WTC11 (cell line): ENCODE data around the gene MRGPRF.

Experiments
- CTCF ChIP-seq: fragments of 200-600 bp; IDR thresholded peaks from 2 replicates; pipeline ENCODE4 v1.8.0; 2022; ENCODE audit warnings: antibody characterized with exemption
- GRHL2 ChIP-seq: fragments of 250-450 bp; sonication (Bioruptor Pico); IDR thresholded peaks from 2 replicates; pipeline ENCODE4 v1.8.0; 2022; ENCODE audit warnings: mild to moderate bottlenecking, moderate library complexity; ENCODE audit not compliant: insufficient replicate concordance, severe bottlenecking
- MLX ChIP-seq: sonication (generic); formaldehyde crosslinking; IDR thresholded peaks from 2 replicates; pipeline ENCODE4 v1.8.1; 2023; ENCODE audit warnings: mild to moderate bottlenecking, missing genetic modification reagents, moderate library complexity
- STAT6 ChIP-seq: sonication (generic); formaldehyde crosslinking; conservative IDR thresholded peaks from 2 replicates; pipeline ENCODE4 v1.8.1; 2023; ENCODE audit warnings: mild to moderate bottlenecking, low read depth, missing genetic modification reagents, moderate library complexity
- TF ChIP-seq, protein P1 (sequence below): sonication (generic); formaldehyde crosslinking; IDR thresholded peaks from 2 replicates; pipeline ENCODE4 v1.8.1; 2022; ENCODE audit warnings: low read depth, mild to moderate bottlenecking, moderate library complexity, missing genetic modification reagents, borderline replicate concordance

DNA sequence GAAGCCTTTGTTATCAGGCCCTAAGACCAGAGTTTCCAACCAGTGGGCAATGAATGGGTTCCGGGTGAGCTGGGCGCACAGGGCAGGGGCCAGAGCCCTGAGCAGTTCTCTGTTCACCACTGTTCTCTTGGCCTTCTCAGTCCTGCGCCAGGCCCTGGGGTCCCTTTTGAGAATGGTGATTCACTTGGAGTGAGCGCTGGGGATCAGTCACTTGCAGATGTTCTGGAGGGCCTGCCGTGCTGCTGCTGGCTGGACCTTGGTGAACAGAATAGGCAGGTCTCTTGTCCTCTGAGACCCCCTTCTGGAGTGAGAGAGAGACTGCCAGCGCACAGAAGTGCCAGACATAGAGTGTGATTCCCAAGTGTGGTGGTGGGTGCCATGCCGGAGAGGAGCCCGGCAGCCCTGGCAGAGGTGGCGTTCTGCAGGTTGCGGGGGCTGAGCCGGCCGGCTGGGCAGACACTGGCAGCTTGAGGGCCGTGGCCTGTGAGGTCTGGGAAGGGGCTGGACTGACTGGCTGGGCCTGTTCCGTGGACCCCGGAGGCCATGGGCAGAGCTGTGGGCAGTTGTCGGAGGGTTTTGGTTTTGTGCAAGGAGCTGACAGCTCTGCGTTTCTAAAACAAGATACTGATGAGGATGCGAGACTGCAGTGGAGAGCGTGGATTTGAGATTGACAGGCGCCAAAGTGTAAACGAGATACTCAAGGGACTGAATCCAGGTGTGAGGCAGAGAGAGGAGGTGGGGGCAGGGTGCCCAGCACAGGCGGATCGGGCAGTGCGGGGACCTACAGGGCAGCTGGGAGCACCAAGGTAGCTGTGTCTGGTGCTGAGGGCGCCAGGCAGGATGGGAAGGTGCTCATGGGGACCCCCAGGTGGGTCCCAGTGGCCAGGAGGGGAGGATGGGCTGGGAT, 48.0 kb upstream of the MRGPRF start:
- TF ChIP-seq, protein P1, sequence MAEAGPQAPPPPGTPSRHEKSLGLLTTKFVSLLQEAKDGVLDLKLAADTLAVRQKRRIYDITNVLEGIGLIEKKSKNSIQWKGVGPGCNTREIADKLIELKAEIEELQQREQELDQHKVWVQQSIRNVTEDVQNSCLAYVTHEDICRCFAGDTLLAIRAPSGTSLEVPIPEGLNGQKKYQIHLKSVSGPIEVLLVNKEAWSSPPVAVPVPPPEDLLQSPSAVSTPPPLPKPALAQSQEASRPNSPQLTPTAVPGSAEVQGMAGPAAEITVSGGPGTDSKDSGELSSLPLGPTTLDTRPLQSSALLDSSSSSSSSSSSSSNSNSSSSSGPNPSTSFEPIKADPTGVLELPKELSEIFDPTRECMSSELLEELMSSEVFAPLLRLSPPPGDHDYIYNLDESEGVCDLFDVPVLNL: no peak
- TF ChIP-seq CTCF (no peak), STAT6 (CRISPR knock-in tag) (no peak), MLX (CRISPR knock-in tag) (no peak), GRHL2 (CRISPR knock-in tag) (no peak)
